ENCODE results near the gene TGM1.
"Not testable (repeated sequence)": the region's sequence is repeated elsewhere in the genome, so short reads cannot be mapped to it uniquely, and the experiment has no call there.

Gene TGM1

DNA sequence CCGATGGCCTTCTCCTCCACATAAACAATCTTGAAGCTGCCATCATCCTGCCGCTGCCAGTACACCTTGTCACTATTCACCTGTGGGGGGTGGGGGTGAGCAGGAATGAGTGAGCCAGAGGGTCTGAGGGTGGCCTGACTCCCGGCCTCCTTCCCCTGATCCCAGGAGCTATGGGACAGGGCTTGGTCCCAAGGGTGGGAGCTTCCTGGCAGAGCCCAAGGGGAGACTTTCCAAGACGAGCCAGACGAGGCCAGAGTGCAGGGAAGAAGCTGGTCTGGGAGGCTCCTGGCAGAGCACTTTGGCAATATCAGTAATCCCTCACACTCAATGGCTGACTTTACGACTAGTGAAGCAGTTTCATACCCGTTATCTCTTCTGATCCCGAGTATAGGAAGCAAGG, 7.5 kb downstream of the TGM1 start:
- peaks cover 3% of the 10 kb centered on the region for H3K36me3 ChIP-seq (ENCODE audit: control insufficient read depth, insufficient read depth, low read length)
- no peak overlapping the region for H3K9ac ChIP-seq (ENCODE audit: low read depth, low read length)
- H3K27me3 ChIP-seq (ENCODE audit: control insufficient read depth, insufficient read depth, low read length), result no peaks in the 10 kb centered on the region
- no peak overlapping the region for H3K4me3 ChIP-seq (ENCODE audit: low read depth, low read length)
- H3K4me1 ChIP-seq (ENCODE audit: control insufficient read depth, insufficient read depth, low read length), result no peaks in the 10 kb centered on the region
- H3K9me3 ChIP-seq (ENCODE audit: control insufficient read depth, insufficient read depth, low read length), result no peaks in the 10 kb centered on the region

DNA sequence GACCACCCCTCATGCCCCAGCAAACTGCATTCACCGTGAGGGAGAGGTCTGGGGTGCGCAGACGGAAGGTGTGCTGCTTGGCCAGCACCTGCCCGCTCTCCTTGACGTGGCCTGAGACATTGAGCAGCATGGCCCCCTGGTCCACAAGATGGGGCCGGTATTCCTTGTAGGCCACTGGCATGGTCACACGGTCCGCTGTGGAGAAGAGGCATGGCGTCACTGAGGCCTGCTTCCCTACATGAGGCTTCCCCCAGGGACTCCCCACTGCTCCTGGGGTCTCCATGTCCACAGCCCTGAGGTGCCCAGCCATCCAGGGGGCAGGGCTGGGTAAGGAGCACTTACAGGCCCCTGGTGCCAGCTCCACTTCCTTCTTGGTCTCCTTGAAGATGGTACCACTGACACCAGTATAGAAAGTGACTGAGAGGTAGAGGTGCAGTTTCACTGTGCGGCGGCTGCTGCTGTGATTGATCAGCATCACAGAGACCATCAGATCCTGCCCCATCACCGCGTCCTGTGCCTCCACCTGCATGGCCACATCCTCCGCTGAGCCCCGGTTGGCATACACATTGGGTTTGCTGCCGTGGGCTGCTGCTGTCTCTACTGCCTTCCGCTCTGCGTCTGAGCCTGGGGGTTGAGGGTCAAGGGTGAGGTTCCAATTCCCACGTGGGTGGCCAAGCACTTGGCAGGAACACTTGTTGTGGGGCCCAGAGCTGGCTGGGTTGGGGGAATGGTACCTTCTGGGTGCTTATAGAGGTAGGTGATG, 8.2 kb downstream of the TGM1 start:
- Histone ChIP-seq H3K27me3 (ENCODE audit: control insufficient read depth, insufficient read depth, low read length) (no peaks in the 10 kb centered on the region), H3K4me1 (ENCODE audit: control insufficient read depth, insufficient read depth, low read length) (no peaks in the 10 kb centered on the region), H3K4me3 (ENCODE audit: low read depth, low read length) (no peak overlapping the region), H3K9ac (ENCODE audit: low read depth, low read length) (no peak overlapping the region), H3K9me3 (ENCODE audit: control insufficient read depth, insufficient read depth, low read length) (no peaks in the 10 kb centered on the region), H3K36me3 (ENCODE audit: control insufficient read depth, insufficient read depth, low read length) (peaks cover 3% of the 10 kb centered on the region)

DNA sequence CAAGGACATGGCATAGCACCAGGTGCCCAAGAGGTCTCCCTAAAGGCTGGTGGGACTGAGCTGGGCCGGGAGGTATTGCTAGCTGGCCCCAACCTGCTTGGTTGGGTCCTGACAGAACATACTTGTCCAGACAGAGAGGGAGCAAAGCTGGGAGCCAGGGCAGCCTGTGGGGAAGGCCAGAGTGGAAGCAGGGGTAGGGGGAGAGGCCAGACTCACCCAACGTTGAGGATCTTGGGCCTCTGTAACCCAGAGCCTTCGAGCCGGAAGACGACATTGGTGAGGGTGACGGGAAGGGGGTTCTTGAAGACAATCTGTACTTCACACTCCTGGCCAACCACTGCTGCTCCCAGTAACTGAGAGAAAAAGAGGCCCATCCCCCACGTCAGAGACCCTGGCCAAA, 9.0 kb downstream of the TGM1 start:
- Histone ChIP-seq H3K4me3 (ENCODE audit: low read depth, low read length) (no peak overlapping the region), H3K9ac (ENCODE audit: low read depth, low read length) (no peak overlapping the region), H3K36me3 (ENCODE audit: control insufficient read depth, insufficient read depth, low read length) (peaks cover 3% of the 10 kb centered on the region), H3K27me3 (ENCODE audit: control insufficient read depth, insufficient read depth, low read length) (no peaks in the 10 kb centered on the region), H3K4me1 (ENCODE audit: control insufficient read depth, insufficient read depth, low read length) (no peaks in the 10 kb centered on the region), H3K9me3 (ENCODE audit: control insufficient read depth, insufficient read depth, low read length) (no peaks in the 10 kb centered on the region)

DNA sequence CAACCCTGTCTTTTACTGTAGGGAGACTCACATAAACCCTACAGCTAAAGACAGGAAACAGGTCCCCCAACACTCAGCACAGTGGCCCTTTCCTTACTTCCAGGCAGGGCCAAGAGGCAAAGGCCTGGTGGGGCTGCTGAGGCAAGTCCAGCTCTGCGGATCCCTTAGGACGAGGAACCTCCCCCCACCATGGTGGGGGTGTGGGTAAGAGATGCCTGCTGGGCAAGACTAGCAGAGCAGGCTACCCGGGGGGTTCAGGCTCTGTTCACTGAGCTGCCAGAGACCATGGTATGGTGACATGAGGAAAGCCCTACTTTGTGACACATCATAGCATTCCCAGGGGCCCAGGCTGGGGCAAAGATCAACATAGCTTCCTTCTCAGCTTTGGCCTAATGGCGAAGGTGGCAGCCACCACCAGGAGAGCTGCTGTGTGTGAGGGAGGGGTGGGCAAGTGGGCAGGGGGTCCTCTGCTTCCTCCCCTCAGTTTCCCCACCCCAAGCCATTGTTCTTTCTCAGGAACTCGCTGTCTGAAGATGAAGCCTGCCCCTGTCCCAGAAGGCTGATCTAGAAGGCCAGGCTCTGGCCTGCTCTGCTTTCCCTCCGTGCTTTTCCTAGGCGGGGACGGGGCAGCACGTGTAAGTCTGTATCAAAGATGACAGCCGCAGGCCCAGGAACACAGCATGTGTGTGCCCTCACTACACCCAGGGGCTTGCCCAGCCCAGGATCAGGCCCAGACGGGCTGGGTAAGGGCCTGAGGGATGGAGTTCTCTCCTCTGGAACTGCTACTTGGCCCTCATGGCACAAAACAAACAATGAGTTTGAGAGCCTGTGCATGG, 10.5 kb downstream of the TGM1 start:
- Histone ChIP-seq H3K4me3 (ENCODE audit: low read depth, low read length) (no peak overlapping the region), H3K4me1 (ENCODE audit: control insufficient read depth, insufficient read depth, low read length) (no peaks in the 10 kb centered on the region), H3K36me3 (ENCODE audit: control insufficient read depth, insufficient read depth, low read length) (peaks cover 3% of the 10 kb centered on the region), H3K9ac (ENCODE audit: low read depth, low read length) (no peak overlapping the region), H3K27me3 (ENCODE audit: control insufficient read depth, insufficient read depth, low read length) (no peaks in the 10 kb centered on the region), H3K9me3 (ENCODE audit: control insufficient read depth, insufficient read depth, low read length) (no peaks in the 10 kb centered on the region)

DNA sequence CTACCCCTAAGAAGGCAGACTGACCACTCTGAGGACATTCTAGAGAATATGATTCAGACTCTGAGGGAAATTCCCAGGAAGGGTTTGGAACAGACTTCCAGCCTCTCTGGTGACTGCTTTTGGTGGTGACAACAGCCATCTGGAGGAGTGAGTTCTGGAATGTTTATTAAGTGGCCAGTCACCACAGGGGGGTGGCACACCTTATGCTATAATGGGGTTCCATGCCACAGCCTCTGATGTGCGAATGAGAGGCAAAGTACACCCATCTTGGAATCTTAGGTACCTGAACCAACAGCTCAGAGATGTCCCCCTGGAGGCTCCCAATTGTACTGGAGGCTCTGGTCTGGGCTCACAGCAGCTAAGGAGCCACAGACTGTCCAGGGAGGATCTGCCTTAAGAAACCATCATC, 11.1 kb downstream of the TGM1 start:
- H3K4me3 ChIP-seq (ENCODE audit: low read depth, low read length), result no peak overlapping the region
- H3K9me3 ChIP-seq (ENCODE audit: control insufficient read depth, insufficient read depth, low read length), result no peaks in the 10 kb centered on the region
- no peak overlapping the region for H3K9ac ChIP-seq (ENCODE audit: low read depth, low read length)
- no peaks in the 10 kb centered on the region for H3K4me1 ChIP-seq (ENCODE audit: control insufficient read depth, insufficient read depth, low read length)
- H3K27me3 ChIP-seq (ENCODE audit: control insufficient read depth, insufficient read depth, low read length), result no peaks in the 10 kb centered on the region
- H3K36me3 ChIP-seq (ENCODE audit: control insufficient read depth, insufficient read depth, low read length), result peaks cover 3% of the 10 kb centered on the region

DNA sequence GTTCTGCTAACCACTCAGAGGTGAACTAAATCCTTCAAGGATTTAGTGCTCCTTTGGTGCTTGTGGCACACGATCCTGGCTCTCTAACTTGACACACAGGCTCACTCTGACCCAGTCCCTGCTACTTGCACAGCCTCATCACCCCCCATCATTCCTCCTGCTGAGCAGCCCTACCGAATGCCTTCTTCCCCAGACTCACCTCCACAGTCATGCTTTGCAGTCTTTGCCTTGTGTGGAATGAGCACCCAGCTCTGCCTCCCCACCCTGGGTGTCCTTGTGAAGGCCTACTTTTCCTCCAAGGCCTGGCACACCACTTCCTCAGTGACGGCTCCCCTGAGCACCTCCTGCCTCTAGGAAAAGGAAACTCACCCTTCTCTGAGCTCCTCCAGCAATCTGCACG, 12.6 kb downstream of the TGM1 start:
- no peaks in the 10 kb centered on the region for H3K27me3 ChIP-seq (ENCODE audit: control insufficient read depth, insufficient read depth, low read length)
- H3K4me1 ChIP-seq (ENCODE audit: control insufficient read depth, insufficient read depth, low read length), result no peaks in the 10 kb centered on the region
- H3K36me3 ChIP-seq (ENCODE audit: control insufficient read depth, insufficient read depth, low read length), result peaks cover 3% of the 10 kb centered on the region
- no peaks in the 10 kb centered on the region for H3K9me3 ChIP-seq (ENCODE audit: control insufficient read depth, insufficient read depth, low read length)
- H3K9ac ChIP-seq (ENCODE audit: low read depth, low read length), result no peak overlapping the region
- H3K4me3 ChIP-seq (ENCODE audit: low read depth, low read length), result no peak overlapping the region

DNA sequence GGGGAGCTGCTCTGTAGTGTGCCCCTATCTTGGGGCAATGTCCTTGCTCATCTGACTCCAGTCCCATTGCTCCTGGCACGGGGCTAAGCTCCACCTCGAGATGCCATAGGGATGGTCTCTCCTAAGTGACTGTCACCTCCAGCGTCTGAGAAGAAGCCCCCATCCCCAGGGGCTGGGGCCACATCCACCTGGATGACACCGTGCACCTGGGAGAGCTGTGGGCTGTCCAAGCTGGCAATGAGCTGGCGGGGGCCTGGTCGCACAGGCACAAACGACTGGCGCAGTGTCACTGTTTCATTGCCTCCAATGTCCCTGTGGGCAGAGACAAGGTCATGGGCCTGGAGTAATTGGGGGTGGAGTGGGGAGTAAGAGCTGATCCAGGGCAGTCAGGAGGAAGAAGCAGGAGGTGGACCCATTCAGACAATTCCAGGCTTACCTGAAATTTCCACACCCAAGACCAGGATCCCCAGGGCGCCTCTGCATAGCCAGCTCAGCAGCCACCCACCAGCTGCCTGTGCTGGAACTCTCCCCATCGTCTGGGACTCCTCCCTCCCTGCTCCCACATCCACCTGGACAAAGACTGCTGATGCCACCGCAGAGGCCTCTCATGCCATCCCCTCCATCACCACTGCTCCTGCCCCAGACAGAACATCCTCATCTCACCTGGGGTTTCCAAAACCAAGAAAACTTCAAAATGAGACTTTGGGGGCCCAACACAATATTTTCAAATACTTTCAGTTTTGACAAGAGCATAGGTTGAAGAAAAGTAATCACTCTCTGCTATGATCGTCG, 13.6 kb downstream of the TGM1 start:
- Histone ChIP-seq H3K27me3 (ENCODE audit: control insufficient read depth, insufficient read depth, low read length) (no peaks in the 10 kb centered on the region), H3K4me3 (ENCODE audit: low read depth, low read length) (no peak overlapping the region), H3K9ac (ENCODE audit: low read depth, low read length) (no peak overlapping the region), H3K9me3 (ENCODE audit: control insufficient read depth, insufficient read depth, low read length) (no peaks in the 10 kb centered on the region), H3K4me1 (ENCODE audit: control insufficient read depth, insufficient read depth, low read length) (no peaks in the 10 kb centered on the region), H3K36me3 (ENCODE audit: control insufficient read depth, insufficient read depth, low read length) (peaks cover 3% of the 10 kb centered on the region)

DNA sequence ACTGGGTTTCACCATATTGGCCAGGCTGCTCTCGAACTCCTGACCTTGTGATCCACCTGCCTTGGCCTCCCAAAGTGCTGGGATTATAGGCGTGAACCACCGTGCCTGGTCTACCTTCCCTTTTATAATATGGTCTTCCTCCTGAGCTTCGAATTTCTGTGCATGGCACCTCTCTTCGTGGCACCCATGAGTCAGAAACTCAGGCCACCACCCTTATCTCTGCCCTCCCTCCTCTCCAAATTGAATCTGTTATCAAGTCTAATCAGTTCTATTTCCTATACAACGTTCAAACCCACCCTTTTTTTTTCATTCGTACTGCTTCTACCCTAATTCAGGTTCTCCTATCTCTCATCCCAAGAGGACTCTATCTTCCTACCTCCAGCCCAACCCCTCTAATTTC, 15.6 kb downstream of the TGM1 start:
- Histone ChIP-seq H3K36me3 (ENCODE audit: control insufficient read depth, insufficient read depth, low read length) (peaks cover 3% of the 10 kb centered on the region), H3K4me1 (ENCODE audit: control insufficient read depth, insufficient read depth, low read length) (no peaks in the 10 kb centered on the region), H3K9me3 (ENCODE audit: control insufficient read depth, insufficient read depth, low read length) (no peaks in the 10 kb centered on the region), H3K27me3 (ENCODE audit: control insufficient read depth, insufficient read depth, low read length) (no peaks in the 10 kb centered on the region), H3K9ac (ENCODE audit: low read depth, low read length) (no peak overlapping the region), H3K4me3 (ENCODE audit: low read depth, low read length) (no peak overlapping the region)

DNA sequence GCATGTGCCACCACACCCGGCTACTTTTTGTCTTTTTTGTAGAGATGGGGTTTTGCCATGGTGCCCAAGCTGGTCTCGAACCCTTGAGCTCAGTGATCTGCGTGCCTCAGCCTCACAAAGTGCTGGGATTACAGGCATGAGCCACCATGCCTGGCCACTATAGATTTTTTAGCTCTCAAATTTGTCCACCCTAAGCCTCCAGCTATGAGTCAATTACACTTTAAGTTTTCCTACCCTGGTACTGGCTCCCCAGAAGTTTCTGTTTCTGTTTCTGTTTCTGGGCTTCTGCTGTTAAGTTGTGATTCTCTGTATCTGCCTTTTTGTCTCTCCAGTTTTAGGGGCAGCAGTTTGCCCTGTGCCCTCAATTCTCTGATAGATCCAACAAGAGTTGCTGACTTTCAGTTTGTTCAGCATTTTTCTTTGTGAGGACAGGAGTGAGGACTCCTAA, 16.2 kb downstream of the TGM1 start:
- no peak overlapping the region for H3K4me3 ChIP-seq (ENCODE audit: low read depth, low read length)
- H3K9ac ChIP-seq (ENCODE audit: low read depth, low read length), result no peak overlapping the region
- no peaks in the 10 kb centered on the region for H3K4me1 ChIP-seq (ENCODE audit: control insufficient read depth, insufficient read depth, low read length)
- no peaks in the 10 kb centered on the region for H3K9me3 ChIP-seq (ENCODE audit: control insufficient read depth, insufficient read depth, low read length)
- no peaks in the 10 kb centered on the region for H3K27me3 ChIP-seq (ENCODE audit: control insufficient read depth, insufficient read depth, low read length)
- no peaks in the 10 kb centered on the region for H3K36me3 ChIP-seq (ENCODE audit: control insufficient read depth, insufficient read depth, low read length)

DNA sequence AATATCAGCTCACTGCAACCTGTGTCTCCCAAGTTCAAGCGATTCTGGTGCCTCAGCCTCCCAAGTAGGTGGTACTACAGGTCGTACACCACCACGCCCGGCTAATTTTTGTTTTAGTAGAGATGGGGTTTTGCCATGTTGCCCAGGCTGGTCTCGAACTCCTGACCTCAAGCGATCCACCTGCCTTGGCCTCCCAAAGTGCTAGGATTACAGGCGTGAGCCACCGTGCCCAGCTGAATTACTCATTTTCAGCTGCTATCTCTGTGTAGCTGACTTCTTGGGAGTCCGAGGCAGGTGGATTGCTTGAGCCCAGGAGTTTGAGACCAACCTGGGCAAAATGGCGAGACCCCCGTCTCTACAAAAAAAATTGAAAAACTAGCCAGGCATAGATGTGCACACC, 17.6 kb downstream of the TGM1 start:
- not testable (repeated sequence) for H3K4me3 ChIP-seq (ENCODE audit: low read depth, low read length); H3K4me1 ChIP-seq (ENCODE audit: control insufficient read depth, insufficient read depth, low read length); H3K27me3 ChIP-seq (ENCODE audit: control insufficient read depth, insufficient read depth, low read length); H3K9ac ChIP-seq (ENCODE audit: low read depth, low read length); H3K9me3 ChIP-seq (ENCODE audit: control insufficient read depth, insufficient read depth, low read length); H3K36me3 ChIP-seq (ENCODE audit: control insufficient read depth, insufficient read depth, low read length)

DNA sequence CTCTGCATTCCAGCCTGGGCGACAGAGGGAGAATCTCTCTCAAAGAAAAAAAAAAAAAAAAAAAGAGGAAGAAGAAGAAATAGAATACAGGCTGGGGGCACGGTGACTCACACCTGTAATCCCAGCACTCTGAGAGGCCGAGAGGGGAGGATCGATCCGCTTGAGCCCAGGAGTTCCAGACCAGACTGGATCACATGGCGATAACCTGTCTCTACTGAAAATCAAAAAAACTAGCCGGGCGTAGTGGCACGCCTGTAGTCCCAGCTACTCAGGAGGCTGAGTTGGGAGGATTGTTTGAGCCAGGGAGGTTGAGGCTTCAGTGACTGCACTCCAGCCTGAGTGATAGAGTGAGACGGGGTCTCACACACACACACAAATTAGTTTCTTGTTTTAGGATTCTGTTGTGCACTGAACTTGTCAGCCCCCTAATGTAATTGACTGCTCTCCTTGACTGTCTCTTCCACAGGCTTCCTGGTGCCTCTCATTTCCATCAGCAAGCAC, 19.6 kb downstream of the TGM1 start:
- Histone ChIP-seq H3K36me3 (ENCODE audit: control insufficient read depth, insufficient read depth, low read length) (peaks cover 20% of the 10 kb centered on the region), H3K9me3 (ENCODE audit: control insufficient read depth, insufficient read depth, low read length) (no peaks in the 10 kb centered on the region), H3K27me3 (ENCODE audit: control insufficient read depth, insufficient read depth, low read length) (no peaks in the 10 kb centered on the region), H3K4me3 (ENCODE audit: low read depth, low read length) (peak overlapping the region; percentile 90), H3K9ac (ENCODE audit: low read depth, low read length) (peak overlapping the region; percentile 19), H3K4me1 (ENCODE audit: control insufficient read depth, insufficient read depth, low read length) (no peaks in the 10 kb centered on the region)
